Measurements from ENCODE around the gene KITLG.

- TF ChIP-seq CTCF (IDR thresholded peaks at IDR 0.05): no peak
- no peak for TF ChIP-seq POLR2A (IDR thresholded peaks at IDR 0.05)
Observed at GRCh38 chr12:88572781-88573549, 7.3 kb downstream of the KITLG start.
